Activated B cell treated with CpG ODN at 0.5 μM for 24 hours (primary cell): ENCODE measurements around the gene COA5. TPM values are rescaled to one million over a fixed set of nuclear protein-coding genes. Genes with fewer than 3 reads are reported as not detected.

ENCODE experiments used
- ATAC-seq: fragments of 200-7000 bp; cut with Tn5 transposase; one replicate; pipeline ENCODE4 v1.10.0; 2021; ENCODE audit warnings: low read depth, mild to moderate bottlenecking, moderate library complexity
- CTCF ChIA-PET: fragments of 350-600 bp; sonication (Branson Sonifier 250); formaldehyde crosslinking; loops from one replicate; lab custom pipeline; 2021; ENCODE audit warnings: antibody characterized with exemption; lab: Charles Lee
- POLR2A ChIA-PET: fragments of 350-600 bp; sonication (Branson Sonifier 250); formaldehyde crosslinking; loops from one replicate; lab custom pipeline; 2021; ENCODE audit warnings: antibody characterized with exemption; lab: Charles Lee
- DNase-seq: peaks from one replicate; pipeline ENCODE4 v3.0.0; 2022
- H3K27ac Mint-ChIP-seq: one replicate; pipeline ENCODE4 v1.8.0; 2020; ENCODE audit warnings: mixed read lengths
- H3K27me3 Mint-ChIP-seq: one replicate; pipeline ENCODE4 v1.8.0; 2021; ENCODE audit warnings: mixed read lengths
- H3K36me3 Mint-ChIP-seq: one replicate; pipeline ENCODE4 v1.8.0; 2021; ENCODE audit warnings: low read depth, mixed read lengths
- H3K4me1 Mint-ChIP-seq: one replicate; pipeline ENCODE4 v1.8.0; 2021; ENCODE audit warnings: mixed read lengths
- H3K4me3 Mint-ChIP-seq: one replicate; pipeline ENCODE4 v1.8.0; 2020; ENCODE audit warnings: mild to moderate bottlenecking, mixed read lengths
- H3K9me3 Mint-ChIP-seq: one replicate; pipeline ENCODE4 v1.8.0; 2020; ENCODE audit warnings: mixed read lengths
- CTCF ChIP-seq: fragments of 200-600 bp; IDR thresholded peaks from one replicate; pipeline ENCODE4 v1.8.0; 2022; ENCODE audit warnings: antibody characterized with exemption, mild to moderate bottlenecking
- intact Hi-C: fragments of 100-400 bp; cut with micrococcal nuclease; formaldehyde crosslinking; loops from one replicate; pipeline ENCODE4 v1.15.1; 2024
- total RNA-seq: library from RNA; stranded (reverse); gene quantifications from 2 replicates; pipeline ENCODE4 v1.2.3, GENCODE V29; 2022

Gene COA5
- total RNA-seq, 1 donor from 2014 or later = 37.6 TPM

GRCh38 chr2:98617149-98617548 lies 8.8 kb upstream of the COA5 start:
- peaks cover 2% of the 10 kb centered on the region for H3K4me1 Mint-ChIP-seq

GRCh38 chr2:98615481-98615880 lies 7.2 kb upstream of the COA5 start:
- CTCF ChIA-PET = no interaction called here
- intact Hi-C loops = no loop called here
- Mint-ChIP-seq H3K4me3 (no peak overlapping the region), H3K4me1 (peaks cover 11% of the 10 kb centered on the region), H3K36me3 (peaks cover 81% of the 10 kb centered on the region), H3K9me3 (no peaks in the 10 kb centered on the region), H3K27me3 (no peaks in the 10 kb centered on the region), H3K27ac (no peak overlapping the region)
- ATAC-seq (no peak), DNase-seq (no peak)
- POLR2A ChIA-PET = no interaction called here
- no peak for TF ChIP-seq CTCF

More at GRCh38 chr2:98617149-98617548, 8.8 kb upstream of the COA5 start:
- H3K27ac Mint-ChIP-seq = no peak overlapping the region
- DNase-seq (no peak), ATAC-seq (no peak)
- no peaks in the 10 kb centered on the region for H3K27me3 Mint-ChIP-seq
- intact Hi-C loops = no loop called here
- H3K9me3 Mint-ChIP-seq = no peaks in the 10 kb centered on the region
- ChIA-PET CTCF (no interaction called here), POLR2A (interaction anchor here (0.9 kb wide), 1 partner anchor 8 kb away, joined by 3 read pairs; no protein-coding TSS in a partner anchor)
- no peak overlapping the region for H3K4me3 Mint-ChIP-seq
- H3K36me3 Mint-ChIP-seq = peaks cover 65% of the 10 kb centered on the region
- TF ChIP-seq CTCF = no peak

GRCh38 chr2:98614024-98614739 lies 5.9 kb upstream of the COA5 start:
- peaks cover 82% of the 10 kb centered on the region for H3K36me3 Mint-ChIP-seq
- peaks cover 23% of the 10 kb centered on the region for H3K4me1 Mint-ChIP-seq
- POLR2A ChIA-PET = no interaction called here
- CTCF ChIA-PET = no interaction called here
- intact Hi-C loops = no loop called here
- DNase-seq = no peak
- no peaks in the 10 kb centered on the region for H3K9me3 Mint-ChIP-seq
- no peak for ATAC-seq
- H3K27ac Mint-ChIP-seq = peak overlapping the region; percentile 9
- TF ChIP-seq CTCF = no peak
- no peaks in the 10 kb centered on the region for H3K27me3 Mint-ChIP-seq
- H3K4me3 Mint-ChIP-seq = no peak overlapping the region

- peak; percentile 3 for ATAC-seq
- Mint-ChIP-seq H3K4me3 (peak overlapping the region; percentile 93), H3K4me1 (peaks cover 55% of the 10 kb centered on the region)
Measured at GRCh38 chr2:98608962-98609604, 771 bp upstream of the COA5 start.

More at GRCh38 chr2:98608962-98609604, 771 bp upstream of the COA5 start:
- H3K27ac Mint-ChIP-seq = peak overlapping the region; percentile 86
- DNase-seq = no peak
- TF ChIP-seq CTCF = no peak
- no peaks in the 10 kb centered on the region for H3K27me3 Mint-ChIP-seq
- CTCF ChIA-PET = interaction anchor here (0.8 kb wide), 1 partner anchor 40 kb away, joined by 3 read pairs; no protein-coding TSS in a partner anchor
- peaks cover 56% of the 10 kb centered on the region for H3K36me3 Mint-ChIP-seq
- no peaks in the 10 kb centered on the region for H3K9me3 Mint-ChIP-seq
- intact Hi-C loops = loop anchor here (1.0 to 2.0 kb wide), 4 partner anchors 52 to 728 kb away; partner anchors contain the start of genes EIF5B, MITD1, MRPL30 and TXNDC9
- POLR2A ChIA-PET = interaction anchor here (0.6 to 1.5 kb wide), 10 partner anchors 9 to 728 kb away, joined by 3 to 8 read pairs (median 3); partner anchors contain the start of genes EIF5B, MGAT4A and TXNDC9
